Neural cell (in vitro differentiated cells): ENCODE measurements around the gene PRKG1.

Source experiments
- EP300 ChIP-seq: fragments of 450-650 bp; conservative IDR thresholded peaks from 2 replicates; pipeline ENCODE4 v1.6.1; 2014; ENCODE audit warnings: antibody characterized with exemption, mild to moderate bottlenecking, moderate library complexity; ENCODE audit not compliant: poor library complexity, severe bottlenecking
- EZH2 ChIP-seq: fragments of 200-600, 300-800 bp; shearing (Covaris generic), sonication (generic); IDR thresholded peaks from 2 replicates; pipeline ENCODE4 v1.6.1; 2014; ENCODE audit warnings: antibody characterized with exemption, low read length, borderline replicate concordance, mild to moderate bottlenecking; ENCODE audit not compliant: insufficient read depth, poor library complexity, severe bottlenecking
- POLR2AphosphoS5 ChIP-seq: IDR thresholded peaks from 2 replicates; pipeline ENCODE4 v1.6.1; 2012
- TF ChIP-seq, protein P1 (sequence below): fragments of 450-650 bp; IDR thresholded peaks from 2 replicates; pipeline ENCODE4 v1.5.1; 2014; ENCODE audit warnings: antibody characterized with exemption, mild to moderate bottlenecking, moderate library complexity; ENCODE audit not compliant: poor library complexity, severe bottlenecking
- TF ChIP-seq, protein P2 (sequence below): IDR thresholded peaks from 2 replicates; pipeline ENCODE4 v1.6.1; 2012; ENCODE audit warnings: borderline replicate concordance

DNA sequence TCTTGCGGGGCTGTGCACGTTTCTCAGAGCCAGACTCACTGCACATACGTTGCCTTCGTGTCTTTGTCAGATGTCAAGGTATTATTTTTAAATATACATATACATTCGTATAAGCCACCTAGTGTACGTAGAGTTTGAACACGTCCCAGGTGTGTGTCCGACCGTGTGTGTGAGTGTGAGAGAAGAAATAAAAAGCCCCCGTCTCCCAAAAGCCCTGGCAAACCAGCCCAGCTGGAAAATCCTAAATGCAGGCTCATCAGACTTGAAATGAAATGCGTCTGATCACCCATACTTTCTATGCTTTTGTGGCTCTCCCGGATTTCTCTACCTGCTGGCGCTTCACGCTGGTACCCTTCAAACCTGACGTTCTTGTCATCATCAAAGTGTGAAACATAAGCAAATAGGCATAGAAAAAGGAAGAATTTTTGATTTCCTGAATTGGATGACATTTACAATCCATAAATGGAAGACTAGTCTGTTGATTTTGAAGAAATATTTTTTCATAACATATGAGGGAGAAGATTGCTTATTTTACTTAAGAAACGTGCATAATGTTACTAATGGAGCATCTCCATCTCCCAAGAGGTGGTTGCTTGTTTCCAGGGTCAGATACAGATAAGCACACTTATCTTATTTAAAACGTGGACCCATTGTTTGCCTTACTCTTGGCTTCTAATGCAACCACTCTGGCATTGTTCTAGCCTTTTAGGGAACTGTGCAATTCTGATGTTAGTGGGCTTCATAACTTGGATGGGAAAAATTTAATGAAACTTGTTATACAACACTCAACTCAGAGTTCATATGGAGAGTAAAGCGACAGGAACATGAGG is 971 bp downstream of the PRKG1 start:
- TF ChIP-seq EZH2 (no peak), EP300 (no peak), POLR2AphosphoS5 (no peak)
- TF ChIP-seq, protein P1, sequence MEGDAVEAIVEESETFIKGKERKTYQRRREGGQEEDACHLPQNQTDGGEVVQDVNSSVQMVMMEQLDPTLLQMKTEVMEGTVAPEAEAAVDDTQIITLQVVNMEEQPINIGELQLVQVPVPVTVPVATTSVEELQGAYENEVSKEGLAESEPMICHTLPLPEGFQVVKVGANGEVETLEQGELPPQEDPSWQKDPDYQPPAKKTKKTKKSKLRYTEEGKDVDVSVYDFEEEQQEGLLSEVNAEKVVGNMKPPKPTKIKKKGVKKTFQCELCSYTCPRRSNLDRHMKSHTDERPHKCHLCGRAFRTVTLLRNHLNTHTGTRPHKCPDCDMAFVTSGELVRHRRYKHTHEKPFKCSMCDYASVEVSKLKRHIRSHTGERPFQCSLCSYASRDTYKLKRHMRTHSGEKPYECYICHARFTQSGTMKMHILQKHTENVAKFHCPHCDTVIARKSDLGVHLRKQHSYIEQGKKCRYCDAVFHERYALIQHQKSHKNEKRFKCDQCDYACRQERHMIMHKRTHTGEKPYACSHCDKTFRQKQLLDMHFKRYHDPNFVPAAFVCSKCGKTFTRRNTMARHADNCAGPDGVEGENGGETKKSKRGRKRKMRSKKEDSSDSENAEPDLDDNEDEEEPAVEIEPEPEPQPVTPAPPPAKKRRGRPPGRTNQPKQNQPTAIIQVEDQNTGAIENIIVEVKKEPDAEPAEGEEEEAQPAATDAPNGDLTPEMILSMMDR: no peak
- TF ChIP-seq, protein P2, sequence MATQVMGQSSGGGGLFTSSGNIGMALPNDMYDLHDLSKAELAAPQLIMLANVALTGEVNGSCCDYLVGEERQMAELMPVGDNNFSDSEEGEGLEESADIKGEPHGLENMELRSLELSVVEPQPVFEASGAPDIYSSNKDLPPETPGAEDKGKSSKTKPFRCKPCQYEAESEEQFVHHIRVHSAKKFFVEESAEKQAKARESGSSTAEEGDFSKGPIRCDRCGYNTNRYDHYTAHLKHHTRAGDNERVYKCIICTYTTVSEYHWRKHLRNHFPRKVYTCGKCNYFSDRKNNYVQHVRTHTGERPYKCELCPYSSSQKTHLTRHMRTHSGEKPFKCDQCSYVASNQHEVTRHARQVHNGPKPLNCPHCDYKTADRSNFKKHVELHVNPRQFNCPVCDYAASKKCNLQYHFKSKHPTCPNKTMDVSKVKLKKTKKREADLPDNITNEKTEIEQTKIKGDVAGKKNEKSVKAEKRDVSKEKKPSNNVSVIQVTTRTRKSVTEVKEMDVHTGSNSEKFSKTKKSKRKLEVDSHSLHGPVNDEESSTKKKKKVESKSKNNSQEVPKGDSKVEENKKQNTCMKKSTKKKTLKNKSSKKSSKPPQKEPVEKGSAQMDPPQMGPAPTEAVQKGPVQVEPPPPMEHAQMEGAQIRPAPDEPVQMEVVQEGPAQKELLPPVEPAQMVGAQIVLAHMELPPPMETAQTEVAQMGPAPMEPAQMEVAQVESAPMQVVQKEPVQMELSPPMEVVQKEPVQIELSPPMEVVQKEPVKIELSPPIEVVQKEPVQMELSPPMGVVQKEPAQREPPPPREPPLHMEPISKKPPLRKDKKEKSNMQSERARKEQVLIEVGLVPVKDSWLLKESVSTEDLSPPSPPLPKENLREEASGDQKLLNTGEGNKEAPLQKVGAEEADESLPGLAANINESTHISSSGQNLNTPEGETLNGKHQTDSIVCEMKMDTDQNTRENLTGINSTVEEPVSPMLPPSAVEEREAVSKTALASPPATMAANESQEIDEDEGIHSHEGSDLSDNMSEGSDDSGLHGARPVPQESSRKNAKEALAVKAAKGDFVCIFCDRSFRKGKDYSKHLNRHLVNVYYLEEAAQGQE: no peak
